Activated CD8-positive, alpha-beta memory T cell treated with anti-CD3 and anti-CD28 coated beads, Interleukin-2, amount 50 U/mL, for 24 hours (primary cell): ENCODE measurements around the gene KDELR3.

Experiments used
- DNase-seq: peaks from one replicate; pipeline ENCODE4 v3.0.0-alpha.2; 2020; ENCODE audit errors: extremely low read depth

KDELR3 gene

DNA sequence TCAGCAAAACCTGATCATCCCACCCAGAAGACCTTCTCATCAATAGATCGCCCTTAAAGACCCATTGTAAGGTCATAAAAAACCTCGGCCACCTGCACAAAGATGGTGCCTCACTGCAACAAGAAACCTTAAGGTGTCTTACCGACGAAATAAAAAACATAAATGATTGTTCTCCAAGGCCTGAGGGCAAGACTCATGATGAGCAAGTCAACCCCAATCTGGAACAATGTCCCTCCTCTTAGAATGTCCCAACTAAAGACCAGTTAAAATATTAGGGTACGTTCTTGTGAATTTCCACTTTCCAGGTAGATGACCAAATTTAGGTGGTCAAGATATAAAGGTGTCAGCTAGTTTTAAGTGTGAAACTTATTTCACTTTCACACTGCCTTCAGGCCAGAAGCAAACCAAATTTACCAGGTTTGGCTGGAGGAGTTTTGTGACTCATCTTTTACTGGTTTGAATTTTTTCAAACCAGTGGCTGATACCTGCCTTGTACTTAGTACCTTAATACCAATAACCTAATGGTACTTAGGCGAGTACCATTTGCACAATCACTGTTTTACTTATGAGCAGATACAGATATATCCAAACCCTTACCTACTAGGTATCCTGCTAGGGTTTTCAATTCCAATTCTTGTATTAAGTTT lies 14.9 kb downstream of the KDELR3 start:
- DNase-seq = no peak

DNA sequence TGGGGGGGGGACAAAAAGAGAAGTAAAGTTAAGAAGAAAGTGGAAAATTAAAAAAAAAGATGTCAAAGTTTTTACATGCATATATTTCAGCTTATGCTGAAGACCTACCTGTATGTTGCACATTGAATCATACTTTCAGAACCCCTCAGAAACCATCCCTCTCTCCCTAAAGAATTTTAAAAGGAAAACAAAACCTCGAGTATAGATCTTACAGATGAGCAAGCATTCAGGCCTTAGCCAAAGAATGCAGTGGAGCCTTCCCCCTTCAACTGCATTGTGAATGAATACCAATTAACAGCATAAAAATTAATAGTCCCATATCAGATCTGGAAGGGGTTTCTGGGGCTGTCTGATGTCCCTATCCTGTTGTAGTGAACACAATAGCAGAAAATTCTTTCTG lies 16.3 kb downstream of the KDELR3 start:
- no peak for DNase-seq

DNA sequence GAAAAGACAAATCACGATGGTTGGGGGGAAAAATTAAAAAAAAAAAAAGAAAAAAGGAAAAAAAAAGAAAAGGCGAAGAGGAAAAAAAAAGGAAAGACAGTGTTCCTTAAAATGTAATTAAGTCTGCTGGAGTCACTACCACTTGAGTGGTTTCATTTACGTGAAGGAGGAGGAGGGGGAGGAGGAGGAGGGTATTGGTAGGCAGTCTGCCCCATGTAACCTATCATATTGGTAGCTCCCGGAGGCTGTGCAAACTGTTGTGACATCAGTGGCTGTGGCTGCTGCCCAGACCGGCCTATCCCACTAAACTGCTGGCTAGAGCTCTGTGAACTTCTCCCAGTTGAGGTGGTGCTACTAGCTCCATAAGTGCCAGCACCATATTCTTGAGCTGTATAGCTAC lies 17.9 kb downstream of the KDELR3 start:
- no peak for DNase-seq

DNA sequence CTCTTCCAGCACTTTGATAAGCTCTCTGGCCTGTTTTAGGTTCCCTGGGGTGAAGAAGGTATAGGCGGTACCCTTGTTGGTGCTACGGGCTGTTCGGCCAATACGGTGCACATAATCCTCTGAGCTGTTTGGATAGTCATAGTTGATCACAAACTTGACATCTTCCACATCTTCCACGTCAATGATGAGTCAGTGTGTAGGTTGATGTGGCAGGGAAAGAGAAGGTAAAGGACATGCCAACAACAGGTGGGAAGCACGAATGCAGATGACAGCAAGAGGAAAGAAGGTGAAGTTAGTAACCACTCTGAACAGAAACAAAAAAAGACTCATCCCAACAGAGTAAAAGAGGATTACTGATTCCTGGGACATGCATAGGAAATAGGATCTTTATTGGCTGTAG lies 20.1 kb downstream of the KDELR3 start:
- no peak for DNase-seq

DNA sequence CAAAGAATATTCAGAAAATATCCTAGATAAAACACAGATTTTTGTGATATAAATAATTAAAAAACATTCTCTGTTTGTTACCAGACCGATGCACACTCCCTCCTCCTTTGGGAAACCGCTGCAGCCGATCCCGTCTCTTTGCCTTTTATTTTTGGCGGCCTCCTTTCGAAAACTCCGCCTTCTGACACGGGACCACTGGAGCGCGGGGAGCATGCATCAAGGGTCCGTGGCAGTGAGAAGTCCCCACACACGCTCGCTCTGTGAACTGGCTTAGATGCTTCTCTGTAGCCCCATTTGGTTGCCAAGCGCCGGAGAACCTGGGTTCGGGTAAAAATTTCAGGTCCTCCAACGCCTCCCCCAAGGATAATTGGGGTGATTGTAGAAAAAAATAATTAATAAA lies 21.2 kb downstream of the KDELR3 start:
- no peak for DNase-seq

DNA sequence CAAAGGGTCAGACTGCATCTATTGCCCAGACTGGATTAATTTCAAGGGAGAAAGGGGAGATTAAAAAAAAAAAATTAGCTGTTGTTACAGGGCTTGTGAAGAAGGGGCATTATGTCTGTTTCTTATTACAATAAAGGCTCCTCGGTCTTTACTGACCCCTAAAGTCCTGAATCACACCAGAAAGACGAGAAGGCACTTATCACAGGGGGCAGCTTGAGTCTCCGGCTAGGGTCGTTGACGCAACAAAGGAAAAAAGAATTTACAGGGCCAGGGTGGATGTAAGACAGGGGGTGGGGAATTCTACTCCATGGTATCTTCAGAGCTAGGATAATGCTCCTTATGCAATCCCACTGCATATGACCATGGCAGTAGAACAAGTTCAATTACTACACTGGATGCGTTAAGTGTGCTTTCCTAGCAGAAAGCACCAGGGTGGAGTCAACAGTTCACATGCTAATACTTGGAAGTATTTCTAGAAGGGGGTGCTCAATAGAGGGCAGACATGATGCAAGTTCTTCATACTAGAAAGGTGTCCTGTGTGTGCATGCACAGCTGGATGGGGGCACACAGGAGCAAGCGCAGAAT lies 21.8 kb downstream of the KDELR3 start:
- no peak for DNase-seq

DNA sequence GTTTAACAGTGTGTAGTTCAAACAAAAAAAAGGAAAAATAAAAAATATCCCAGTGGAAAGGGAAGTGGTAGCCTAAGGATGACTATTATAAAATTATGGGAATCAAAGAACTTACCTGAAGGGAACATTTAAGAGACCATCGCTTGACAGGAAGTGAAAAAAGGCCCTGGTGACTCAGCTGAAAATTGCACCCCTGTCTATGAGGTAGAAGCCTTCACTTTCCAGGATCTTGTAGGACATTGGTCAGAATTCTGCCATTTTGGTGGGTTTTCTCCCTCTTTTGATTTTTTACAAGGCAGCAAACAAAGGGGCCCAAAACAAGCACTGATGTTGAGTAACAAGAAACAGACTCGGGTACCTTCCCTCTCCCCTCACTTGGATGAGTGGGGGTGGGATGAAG lies 22.6 kb downstream of the KDELR3 start:
- no peak for DNase-seq

DNA sequence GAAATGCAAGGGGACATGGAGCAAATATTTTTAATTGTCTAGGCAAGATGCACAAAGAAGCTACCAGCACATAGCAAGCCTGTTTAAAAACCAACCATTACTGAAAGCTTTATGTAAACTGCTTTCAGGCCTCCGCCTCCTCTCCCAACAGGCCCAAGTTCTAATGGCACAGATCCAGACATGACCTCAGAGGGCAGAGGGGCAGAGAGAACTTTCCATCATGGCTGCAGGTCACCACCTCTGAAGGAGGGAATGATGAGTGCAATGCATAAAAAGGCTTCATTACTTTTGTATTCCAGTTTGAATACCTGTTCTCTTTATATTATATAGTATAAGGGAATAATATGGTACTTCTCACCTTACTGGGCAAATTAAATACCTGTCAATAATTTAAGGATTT lies 23.0 kb downstream of the KDELR3 start:
- no peak for DNase-seq

DNA sequence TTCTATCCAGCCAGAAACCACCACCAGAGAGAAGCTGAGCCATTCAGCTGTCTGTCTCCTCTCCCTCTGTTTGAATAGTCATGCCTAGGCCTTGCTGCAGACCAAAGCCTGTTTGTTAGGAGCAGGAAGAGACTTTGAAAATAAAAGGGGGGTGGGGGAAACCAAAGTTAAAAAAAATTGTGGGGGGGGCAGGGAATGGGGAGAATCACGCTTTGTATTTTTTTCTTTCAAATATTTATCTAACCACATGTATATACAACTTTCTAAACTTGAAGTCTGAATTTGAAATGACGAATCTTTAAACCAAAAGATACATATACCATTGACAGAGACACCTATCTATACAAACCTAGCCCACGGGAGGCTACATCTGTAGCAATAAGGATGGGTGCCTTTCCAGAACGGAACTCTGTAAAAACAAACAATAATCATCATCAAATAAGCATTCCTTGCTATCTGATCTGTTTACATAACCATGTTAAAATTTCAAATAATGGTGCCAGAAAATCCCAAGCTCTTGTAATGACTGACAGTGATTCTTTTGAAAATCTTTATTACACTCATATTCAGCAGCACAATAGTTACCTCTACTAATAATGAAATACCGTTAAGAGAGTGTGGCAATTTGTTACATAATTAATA lies 23.9 kb downstream of the KDELR3 start:
- DNase-seq = no peak

DNA sequence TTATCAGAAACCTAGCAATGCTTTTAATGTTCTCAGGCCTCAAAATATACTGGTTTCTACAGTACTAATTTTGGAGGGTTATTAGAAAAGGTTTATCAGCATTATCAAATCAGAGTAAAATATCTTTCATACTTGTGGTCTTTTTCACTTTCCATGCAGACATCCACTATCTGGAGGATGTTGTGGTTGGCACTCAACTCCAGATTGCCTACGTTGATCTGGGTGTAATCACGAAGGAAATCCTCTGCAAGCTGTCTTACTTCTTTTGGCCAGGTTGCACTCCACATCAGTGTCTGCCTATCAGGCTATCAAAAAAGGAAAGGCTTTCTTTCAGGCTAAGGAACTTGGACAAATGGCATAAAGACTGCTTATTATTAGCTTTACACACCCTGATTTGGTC lies 26.6 kb downstream of the KDELR3 start:
- DNase-seq = no peak

DNA sequence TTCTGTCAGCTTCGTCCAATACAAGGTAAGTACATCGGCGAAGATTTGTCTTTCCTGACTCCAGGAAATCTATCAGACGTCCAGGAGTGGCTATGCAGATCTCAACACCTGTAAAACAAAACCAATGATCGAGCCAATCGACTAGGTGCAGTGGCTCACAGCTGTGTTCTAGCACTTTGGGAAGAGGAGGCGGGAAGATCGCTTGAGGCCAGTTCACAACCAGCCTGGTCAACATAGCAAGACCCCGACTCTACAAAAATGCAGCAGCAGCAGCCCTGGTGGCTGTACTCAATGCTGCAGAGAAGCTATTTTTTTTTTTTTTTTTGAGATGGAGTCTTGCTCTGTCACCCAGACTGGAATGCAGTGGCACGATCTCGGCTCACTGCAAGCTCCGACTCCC lies 27.0 kb downstream of the KDELR3 start:
- no peak for DNase-seq

DNA sequence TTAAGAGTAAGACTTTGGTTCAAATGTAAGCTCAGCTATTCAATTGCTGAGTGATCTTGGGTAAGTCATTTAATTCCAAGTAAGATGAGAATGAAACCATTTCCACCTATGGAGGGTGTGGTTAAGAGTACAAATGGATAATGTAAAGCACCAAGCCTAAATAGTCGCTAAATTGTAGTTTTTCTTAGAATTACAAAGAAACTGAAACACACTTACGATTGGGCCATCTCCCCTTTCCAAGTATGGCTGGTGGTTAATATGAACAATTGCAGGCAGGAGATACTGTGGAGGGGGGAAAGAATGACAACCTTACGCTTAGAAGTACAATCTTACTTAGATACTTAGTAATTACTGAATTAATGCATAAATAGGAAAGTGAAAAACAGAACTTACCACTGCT lies 30.0 kb downstream of the KDELR3 start:
- DNase-seq = no peak

DNA sequence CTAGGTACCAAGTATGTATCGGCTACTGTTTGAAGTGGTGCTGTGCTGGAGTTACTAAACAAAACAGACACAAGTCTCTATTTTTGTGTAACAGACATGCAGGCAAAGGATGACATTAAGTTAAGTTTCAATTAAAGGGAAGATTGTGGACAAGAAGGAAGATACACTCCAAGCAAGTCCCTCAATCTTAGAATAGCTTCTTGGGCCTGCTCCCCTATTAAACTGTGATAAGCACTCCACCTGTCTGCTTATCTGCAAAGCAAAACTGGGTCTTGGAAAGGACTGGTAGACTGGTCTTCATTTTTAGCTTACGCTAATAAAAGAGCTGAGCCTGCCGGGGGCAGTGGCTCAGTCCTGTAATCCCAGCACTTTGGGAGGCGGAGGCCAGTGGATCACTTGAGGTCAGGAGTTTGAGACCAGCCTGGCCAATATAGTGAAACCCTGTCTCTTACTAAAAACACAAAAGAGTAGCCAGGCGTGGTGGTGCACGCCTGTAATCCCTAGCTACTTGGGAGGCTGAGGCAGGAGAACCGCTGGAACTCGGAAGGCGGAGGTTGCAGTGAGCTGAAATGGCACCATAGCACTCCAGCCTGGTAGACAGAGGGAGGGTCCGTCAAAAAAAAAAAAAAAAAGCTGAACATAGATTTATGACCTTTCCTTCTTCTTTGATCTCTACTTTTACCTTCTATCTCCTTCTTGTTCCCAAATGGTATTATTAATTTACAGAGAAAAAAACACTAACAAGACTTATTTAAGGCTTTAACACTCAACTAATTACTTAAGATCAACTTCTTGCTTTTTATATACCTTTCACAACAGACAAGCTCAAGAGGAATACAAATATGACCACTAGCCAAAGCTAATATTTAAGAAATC lies 34.1 kb downstream of the KDELR3 start:
- DNase-seq = no peak

DNA sequence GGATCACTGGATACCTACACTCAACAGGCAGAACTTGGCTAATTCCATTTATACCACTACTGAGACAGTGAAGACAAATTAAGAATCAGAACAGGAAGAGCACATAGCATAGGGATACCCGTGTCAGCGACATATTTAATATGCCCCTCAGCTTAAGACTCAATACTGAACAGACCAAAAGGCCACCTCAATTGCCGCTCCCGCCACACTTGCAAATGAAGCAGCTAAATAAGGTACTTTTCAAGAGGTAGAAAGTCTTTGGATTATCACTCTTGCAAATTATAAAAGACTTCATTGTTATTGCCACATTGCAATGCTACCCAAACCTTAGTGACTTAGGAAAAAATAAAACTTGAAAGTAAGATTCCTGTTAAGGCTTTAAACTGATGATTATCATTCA lies 35.1 kb downstream of the KDELR3 start:
- no peak for DNase-seq

DNA sequence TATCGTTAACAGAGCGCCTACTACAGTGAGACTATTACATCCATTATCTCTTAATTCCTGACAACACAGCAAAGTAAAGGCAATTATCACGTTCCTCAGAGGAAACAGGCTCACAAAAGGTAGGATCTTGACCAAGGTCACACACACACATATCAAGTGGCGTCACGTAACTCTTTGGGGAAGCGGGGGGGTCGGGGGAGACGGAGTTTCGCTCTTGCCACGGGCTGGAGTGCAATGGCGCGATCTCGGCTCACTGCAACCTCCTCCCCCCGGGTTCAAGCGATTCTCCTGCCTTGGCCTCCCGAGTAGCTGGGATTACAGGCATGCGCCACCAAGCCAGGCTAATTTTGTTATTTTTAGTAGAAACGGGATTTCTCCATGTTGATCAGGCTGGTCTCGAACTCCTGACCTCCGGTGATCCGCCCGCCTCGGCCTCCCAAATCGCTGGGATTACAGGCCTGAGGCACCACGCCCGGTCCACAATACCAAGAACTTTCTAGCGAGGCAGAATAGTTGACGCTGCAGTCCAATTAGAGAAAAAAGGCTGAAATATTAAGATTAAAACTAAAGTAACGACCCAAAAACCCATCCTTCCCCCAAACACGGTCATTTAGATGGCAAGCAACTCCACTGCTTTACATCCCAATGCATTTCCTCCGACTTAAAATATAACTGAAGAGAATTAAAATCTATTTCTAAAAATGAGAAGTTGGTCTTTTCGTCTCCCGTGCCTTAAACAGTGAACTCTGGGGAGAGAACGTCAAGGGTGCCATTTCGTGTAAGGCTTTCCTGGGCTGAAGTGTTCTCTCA lies 37.0 kb downstream of the KDELR3 start:
- no peak for DNase-seq

DNA sequence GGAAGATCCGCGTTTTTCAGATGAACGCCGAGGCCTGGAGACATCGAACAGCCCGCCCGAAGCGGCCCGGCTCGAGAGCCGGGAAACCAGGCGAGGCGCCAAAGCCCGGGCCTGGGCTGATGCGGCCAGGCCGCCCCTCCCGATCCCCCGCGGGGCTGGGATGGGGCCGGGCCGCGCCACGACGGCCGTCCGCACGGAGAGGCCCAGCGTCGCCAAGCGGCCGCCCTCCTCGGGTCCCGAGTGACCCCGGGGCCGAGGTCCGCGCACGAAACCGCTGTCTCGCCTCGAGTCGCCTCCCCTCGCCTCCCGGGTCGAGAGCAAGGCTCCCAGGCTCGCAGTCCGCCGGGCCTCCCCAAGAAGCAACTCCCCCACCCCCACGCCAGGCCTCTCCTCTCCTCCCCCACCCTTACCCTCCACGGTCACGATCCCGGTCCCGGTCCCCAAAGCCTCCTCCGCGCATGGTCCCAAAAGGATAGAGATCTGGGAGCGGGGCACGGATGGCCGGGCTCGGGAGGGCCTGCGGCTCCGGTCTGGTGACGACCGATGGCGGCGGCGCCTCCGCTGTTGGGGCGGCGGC lies 37.7 kb downstream of the KDELR3 start:
- no peak for DNase-seq

DNA sequence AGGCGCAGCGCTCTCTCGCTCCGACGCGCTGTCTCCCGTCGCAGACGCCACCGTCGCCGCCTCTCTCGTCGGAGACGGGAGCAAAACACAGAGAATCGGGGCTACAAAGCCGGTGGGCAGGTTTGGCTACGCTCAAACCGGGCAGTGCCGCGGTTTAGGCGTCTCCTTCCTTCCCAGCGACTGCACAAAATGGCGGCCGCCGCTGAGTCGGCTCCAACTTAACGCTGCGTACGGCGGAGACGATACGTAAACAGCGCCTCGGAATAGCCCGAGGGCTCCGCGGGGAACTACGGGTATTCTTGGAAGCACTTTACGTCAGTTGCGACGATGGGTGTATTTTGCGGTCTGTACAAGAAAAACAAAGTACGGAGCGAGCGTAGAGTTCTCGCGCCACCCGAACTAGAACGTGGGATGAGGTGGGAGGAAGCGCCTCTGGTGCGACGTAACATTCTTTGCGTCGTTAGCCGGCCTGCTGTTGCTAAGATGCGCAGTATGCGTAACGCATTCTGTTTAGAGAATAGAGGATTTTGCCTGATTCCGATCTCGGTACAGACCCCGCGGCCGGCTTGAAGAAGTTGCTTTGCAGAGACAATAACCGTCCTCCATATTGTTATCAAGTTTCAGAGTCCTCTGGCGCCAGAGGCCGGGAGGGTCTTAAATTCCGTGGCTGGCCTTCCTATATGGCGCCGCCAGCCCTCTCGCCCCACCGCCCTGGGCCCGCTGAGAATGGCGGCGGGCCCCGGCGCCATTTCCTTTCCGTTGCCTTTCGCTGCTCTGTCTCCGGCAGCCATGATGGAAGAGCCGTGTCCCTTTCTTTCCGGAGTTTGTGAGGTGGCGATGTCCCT lies 38.4 kb downstream of the KDELR3 start, which contains the start of gene DDX17:
TSS of gene DDX17 (minus strand) at position 194 of the 845 bp plus-strand sequence.
- DNase-seq = peak; percentile 90

DNA sequence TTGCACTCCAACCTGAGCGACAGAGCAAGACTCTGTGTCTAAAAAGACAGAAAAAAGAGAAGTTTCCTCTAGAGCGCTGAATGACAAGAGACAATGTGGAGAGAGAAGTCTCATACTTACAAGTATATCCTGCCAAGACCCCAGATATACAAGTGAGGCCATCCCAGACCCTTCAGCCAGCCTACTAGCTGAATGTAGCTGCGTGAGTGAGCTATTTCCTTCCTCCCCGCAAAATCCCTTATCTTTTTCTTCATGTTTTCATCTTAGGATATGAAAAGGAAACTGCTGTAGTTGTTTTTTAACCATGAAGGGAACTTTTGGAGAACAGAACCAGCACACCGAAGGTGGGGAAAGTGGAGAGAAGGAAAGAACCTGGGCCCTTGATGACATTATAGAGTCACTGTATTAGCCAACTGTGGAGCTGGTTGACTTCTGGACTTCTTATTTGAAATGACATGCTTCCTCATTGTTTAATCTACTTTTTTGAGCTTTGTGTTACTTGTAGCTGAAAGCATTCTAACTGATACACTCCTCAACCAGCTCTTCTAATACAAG lies 42.6 kb downstream of the KDELR3 start:
- DNase-seq = no peak

DNA sequence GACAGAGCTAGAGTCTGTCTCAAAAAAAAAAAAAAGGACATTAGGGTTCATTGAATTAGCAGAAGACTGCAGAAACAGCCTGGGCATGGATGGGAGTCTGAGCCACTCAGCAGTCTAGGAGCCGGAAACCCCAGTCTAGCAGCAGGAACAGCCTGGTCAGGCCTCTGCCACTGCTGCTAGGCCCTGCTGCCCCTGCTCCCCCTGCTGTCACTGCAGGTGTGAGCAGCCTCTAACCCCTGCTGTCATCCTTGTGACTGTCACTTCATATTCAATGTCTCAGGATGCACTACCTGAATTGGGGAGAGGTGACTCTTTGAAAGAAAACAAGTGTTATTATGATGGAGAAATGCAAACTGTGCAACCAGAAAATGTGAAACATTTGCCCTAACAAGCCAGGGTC lies 45.2 kb downstream of the KDELR3 start:
- no peak for DNase-seq

DNA sequence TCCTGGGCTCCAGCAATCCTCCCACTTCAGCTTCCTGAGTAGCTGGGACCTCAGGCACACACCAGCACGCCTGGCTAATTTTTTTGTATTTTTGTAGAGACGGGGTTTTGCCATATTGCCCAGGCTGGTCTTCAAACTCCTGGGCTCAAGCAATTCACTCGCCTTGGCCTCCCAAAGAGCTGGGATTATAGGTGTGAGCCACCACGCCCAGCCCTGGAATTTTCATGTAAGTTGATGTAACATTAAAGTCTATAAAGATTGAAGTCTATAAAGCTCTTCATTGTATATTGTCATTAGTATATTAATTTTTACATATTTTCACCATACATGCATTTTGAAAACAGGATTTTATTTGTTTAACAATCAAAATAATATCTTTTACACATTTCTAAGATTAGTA lies 50.7 kb downstream of the KDELR3 start:
- no peak for DNase-seq
